GM10847 (cell line): ENCODE measurements around the gene GPR39.

ENCODE experiments used
- POLR2A ChIP-seq: IDR thresholded peaks from 2 replicates; pipeline ENCODE4 v1.6.1; 2011; ENCODE audit not compliant: insufficient read length; ENCODE audit errors: extremely low read depth

Gene GPR39

GRCh38 chr2:132400901-132401240 is 15.7 kb upstream of the GPR39 start:
- TF ChIP-seq POLR2A, result no peak

- TF ChIP-seq POLR2A, result no peak
Measured at GRCh38 chr2:132401326-132401725, 15.3 kb upstream of the GPR39 start.

GRCh38 chr2:132403146-132403545 is 13.5 kb upstream of the GPR39 start:
- no peak for TF ChIP-seq POLR2A

GRCh38 chr2:132404056-132404455 is 12.5 kb upstream of the GPR39 start:
- no peak for TF ChIP-seq POLR2A

- no peak for TF ChIP-seq POLR2A
Measured at GRCh38 chr2:132407784-132408183, 8.8 kb upstream of the GPR39 start.

GRCh38 chr2:132412021-132412420 is 4.6 kb upstream of the GPR39 start:
- no peak for TF ChIP-seq POLR2A

- TF ChIP-seq POLR2A, result no peak
Measured at GRCh38 chr2:132414081-132414480, 2.5 kb upstream of the GPR39 start.

- TF ChIP-seq POLR2A, result no peak
Measured at GRCh38 chr2:132415256-132415914, 1.2 kb upstream of the GPR39 start.

GRCh38 chr2:132415915-132416722 is 486 bp upstream of the GPR39 start:
- TF ChIP-seq POLR2A, result no peak

- no peak for TF ChIP-seq POLR2A
Measured at GRCh38 chr2:132417430-132418035, 928 bp downstream of the GPR39 start.

- no peak for TF ChIP-seq POLR2A
Measured at GRCh38 chr2:132419235-132419634, 2.6 kb downstream of the GPR39 start.

GRCh38 chr2:132419941-132420340 is 3.3 kb downstream of the GPR39 start:
- TF ChIP-seq POLR2A, result no peak

GRCh38 chr2:132420816-132421805 is 4.5 kb downstream of the GPR39 start:
- no peak for TF ChIP-seq POLR2A

- no peak for TF ChIP-seq POLR2A
Measured at GRCh38 chr2:132422736-132423135, 6.1 kb downstream of the GPR39 start.

GRCh38 chr2:132424526-132425121 is 8.0 kb downstream of the GPR39 start:
- TF ChIP-seq POLR2A, result no peak
